H1 (cell line): ENCODE measurements around the gene YARS2. TPM values are rescaled to one million over a fixed set of nuclear protein-coding genes. Genes with fewer than 3 reads are reported as not detected.

Experiments
- ASH2L ChIP-seq: fragments of 200-600, 300-600 bp; sonication (generic); IDR thresholded peaks from one replicate; pipeline ENCODE4 v1.7.1; 2017; ENCODE audit warnings: low read length
- BACH1 ChIP-seq: IDR thresholded peaks from 2 replicates; pipeline ENCODE4 v1.6.1; 2012; ENCODE audit warnings: low read length, improper control_type of control experiment
- CHD1 ChIP-seq: IDR thresholded peaks from 2 replicates; pipeline ENCODE4 v1.6.1; 2012; ENCODE audit warnings: low read depth, low read length, improper control_type of control experiment
- EGR1 ChIP-seq: IDR thresholded peaks from 2 replicates; pipeline ENCODE4 v1.6.1; 2011; ENCODE audit warnings: low read depth, low read length, borderline replicate concordance
- EP300 ChIP-seq, 2 experiments: IDR thresholded peaks; 1 replicate in 1 of 2; 2 replicates in 1 of 2; pipeline ENCODE4 v1.6.1; 2011 to 2012; ENCODE audit warnings: low read depth in 2 of 2, low read length in 2 of 2, mild to moderate bottlenecking in 2 of 2, borderline replicate concordance in 1 of 2, inconsistent platforms in 1 of 2, moderate library complexity in 1 of 2
- GABPA ChIP-seq: IDR thresholded peaks from 2 replicates; pipeline ENCODE4 v1.6.1; 2011; ENCODE audit warnings: mild to moderate bottlenecking, low read length, moderate library complexity, borderline replicate concordance; ENCODE audit not compliant: insufficient read depth
- GTF2F1 ChIP-seq: IDR thresholded peaks from 2 replicates; pipeline ENCODE4 v1.6.1; 2012; ENCODE audit warnings: low read depth, low read length, improper control_type of control experiment, borderline replicate concordance
- JUN ChIP-seq: IDR thresholded peaks from 2 replicates; pipeline ENCODE4 v1.6.1; 2011; ENCODE audit warnings: low read depth, mild to moderate bottlenecking, improper control_type of control experiment, low read length
- JUND ChIP-seq: IDR thresholded peaks from 2 replicates; pipeline ENCODE4 v1.6.1; 2011; ENCODE audit warnings: mild to moderate bottlenecking, improper control_type of control experiment, low read length
- KDM1A ChIP-seq: fragments of 200-600, 300-600 bp; sonication (generic); IDR thresholded peaks from 2 replicates; pipeline ENCODE4 v1.7.1; 2016; ENCODE audit warnings: mild to moderate bottlenecking, low read length, borderline replicate concordance
- KDM4A ChIP-seq: IDR thresholded peaks from one replicate; pipeline ENCODE4 v1.7.1; 2012; ENCODE audit warnings: low read depth, mild to moderate bottlenecking, moderate library complexity, low read length, inconsistent platforms; ENCODE audit not compliant: severe bottlenecking
- KDM5A ChIP-seq: fragments of 200-600 bp; IDR thresholded peaks from 2 replicates; pipeline ENCODE4 v1.7.1; 2012; ENCODE audit warnings: mild to moderate bottlenecking, low read length, inconsistent platforms, mixed read lengths
- MAFK ChIP-seq: IDR thresholded peaks from 2 replicates; pipeline ENCODE4 v1.6.1; 2012; ENCODE audit warnings: low read depth, mild to moderate bottlenecking, improper control_type of control experiment, low read length
- SIN3A ChIP-seq, 2 experiments: IDR thresholded peaks in 1 of 2; conservative IDR thresholded peaks in 1 of 2; 2 replicates each; pipeline ENCODE4 v1.6.1; 2011 to 2012; ENCODE audit warnings: low read length in 2 of 2, improper control_type of control experiment in 1 of 2, low read depth in 1 of 2, mild to moderate bottlenecking in 1 of 2
- SIRT6 ChIP-seq: IDR thresholded peaks from one replicate; pipeline ENCODE4 v1.7.1; 2012; ENCODE audit warnings: low read length, inconsistent platforms
- SUZ12 ChIP-seq: fragments of 200-600 bp; sonication (generic); IDR thresholded peaks from 2 replicates; pipeline ENCODE4 v1.6.1; 2012; ENCODE audit warnings: mild to moderate bottlenecking, inconsistent platforms, low read length, moderate library complexity, mixed read lengths
- TBP ChIP-seq: IDR thresholded peaks from 2 replicates; pipeline ENCODE4 v1.6.1; 2011; ENCODE audit warnings: low read depth, low read length, improper control_type of control experiment
- TEAD4 ChIP-seq: IDR thresholded peaks from 2 replicates; pipeline ENCODE4 v1.6.1; 2012; ENCODE audit warnings: low read depth, low read length, inconsistent platforms, mixed read lengths
- ZNF274 ChIP-seq: IDR thresholded peaks from 2 replicates; pipeline ENCODE4 v1.7.0; 2012; ENCODE audit warnings: low read length, borderline replicate concordance; ENCODE audit errors: extremely low read depth
- polyA plus RNA-seq, 7 experiments: library from polyadenylated mRNA; depleted of rRNA in 3 of 7; stranded (reverse) in 5 of 7; unstranded in 2 of 7; fragments of >200 nt in 5 of 7; fragments of 200-250 nt in 2 of 7; gene quantifications; 1 replicate in 5 of 7; 2 replicates in 1 of 7; 4 replicates in 1 of 7; pipeline versions ENCODE4 v1.2.1 to v1.2.3, GENCODE V29; 2011 to 2013; ENCODE audit warnings: missing spikeins in 2 of 7, mixed read lengths in 2 of 7
- total RNA-seq: library from RNA; stranded (reverse); fragmentation: NEBNext Ultra II Directional; extraction: Animal tissue kit (Norgen Biotek cat#: 25700); gene quantifications from 2 replicates; pipeline ENCODE4 v1.2.1, GENCODE V29; 2021
- TF ChIP-seq, protein P1 (sequence below), 3 experiments: IDR thresholded peaks; 1 replicate in 2 of 3; 2 replicates in 1 of 3; pipeline versions ENCODE4 v1.5.1 to v1.6.1; 2011; ENCODE audit warnings: low read length in 3 of 3, mild to moderate bottlenecking in 3 of 3, inconsistent platforms in 2 of 3, low read depth in 1 of 3, moderate library complexity in 1 of 3; ENCODE audit not compliant: insufficient read depth in 1 of 3; ENCODE audit errors: control extremely low read depth in 1 of 3
- TF ChIP-seq, protein P2 (sequence below): IDR thresholded peaks from 2 replicates; pipeline ENCODE4 v1.6.1; 2012; ENCODE audit warnings: inconsistent platforms

YARS2 gene
- total and polyA plus RNA-seq, 2 of the 8 experiments (the other 6 are each of a cell fraction or from before 2014, with no cell fraction given): 29.9 to 41.4 TPM

DNA sequence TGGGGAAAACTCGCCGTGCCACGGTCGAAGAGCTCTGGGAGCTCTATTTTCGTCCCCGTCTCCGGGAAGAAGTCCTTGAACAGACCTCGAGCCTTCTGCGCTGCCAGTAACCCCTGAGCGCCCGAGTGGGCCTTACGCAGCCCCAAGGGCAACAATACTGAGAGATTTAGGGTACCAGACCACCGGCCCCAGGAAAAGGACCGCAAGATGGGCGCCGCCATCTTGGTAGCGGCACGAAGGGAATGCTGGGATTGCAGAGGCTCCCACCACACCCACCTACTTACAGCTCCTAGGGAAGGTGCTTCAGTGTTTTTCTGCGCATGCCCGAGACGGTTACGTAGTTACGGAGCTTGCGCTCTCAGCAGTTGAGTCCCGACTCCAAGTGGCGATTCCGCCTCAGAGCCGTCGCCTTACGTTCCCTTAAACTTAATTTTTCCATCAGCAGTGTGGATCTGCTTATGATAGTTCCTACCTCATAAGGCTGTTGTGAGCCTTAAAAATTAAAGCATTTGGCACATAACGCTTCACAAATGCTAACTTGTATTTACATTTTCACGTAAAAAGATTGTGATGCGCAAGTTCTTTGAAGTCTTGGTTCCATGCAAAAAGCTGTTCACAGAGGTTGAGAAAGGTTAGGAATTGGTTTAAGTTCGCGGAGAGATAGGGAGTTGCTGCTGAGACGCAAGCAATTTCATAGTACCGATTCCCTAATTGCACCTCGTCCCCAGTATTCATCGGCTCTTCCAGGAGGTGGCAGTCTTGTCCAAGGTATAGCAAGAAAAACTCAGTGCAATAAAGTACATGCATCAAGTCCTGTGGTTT lies at the start of gene YARS2 (continued):
- TF ChIP-seq, protein P1, sequence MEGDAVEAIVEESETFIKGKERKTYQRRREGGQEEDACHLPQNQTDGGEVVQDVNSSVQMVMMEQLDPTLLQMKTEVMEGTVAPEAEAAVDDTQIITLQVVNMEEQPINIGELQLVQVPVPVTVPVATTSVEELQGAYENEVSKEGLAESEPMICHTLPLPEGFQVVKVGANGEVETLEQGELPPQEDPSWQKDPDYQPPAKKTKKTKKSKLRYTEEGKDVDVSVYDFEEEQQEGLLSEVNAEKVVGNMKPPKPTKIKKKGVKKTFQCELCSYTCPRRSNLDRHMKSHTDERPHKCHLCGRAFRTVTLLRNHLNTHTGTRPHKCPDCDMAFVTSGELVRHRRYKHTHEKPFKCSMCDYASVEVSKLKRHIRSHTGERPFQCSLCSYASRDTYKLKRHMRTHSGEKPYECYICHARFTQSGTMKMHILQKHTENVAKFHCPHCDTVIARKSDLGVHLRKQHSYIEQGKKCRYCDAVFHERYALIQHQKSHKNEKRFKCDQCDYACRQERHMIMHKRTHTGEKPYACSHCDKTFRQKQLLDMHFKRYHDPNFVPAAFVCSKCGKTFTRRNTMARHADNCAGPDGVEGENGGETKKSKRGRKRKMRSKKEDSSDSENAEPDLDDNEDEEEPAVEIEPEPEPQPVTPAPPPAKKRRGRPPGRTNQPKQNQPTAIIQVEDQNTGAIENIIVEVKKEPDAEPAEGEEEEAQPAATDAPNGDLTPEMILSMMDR (IDR thresholded peaks at IDR 0.05; ENCODE audit: control extremely low read depth in 1 of 3, insufficient read depth in 1 of 3, low read depth in 1 of 3, low read length in 3 of 3): peak; percentile 35 to 89 (median 76)
- TF ChIP-seq KDM5A (peak; percentile 47), ZNF274 (no peak), JUND (no peak), MAFK (no peak; the same call in 1 of the 2 replicates), EP300 (IDR thresholded peaks at IDR 0.05; ENCODE audit: borderline replicate concordance in 1 of 2, low read depth in 2 of 2, low read length in 2 of 2) (no peak), GABPA (no peak), EGR1 (no peak), TEAD4 (0 out of 2 replicates have a peak, but pooled peaks have one; percentile 12), BACH1 (no peak), ASH2L (peak; percentile 97), SUZ12 (no peak), TBP (peak; percentile 87), SIRT6 (no peak), SIN3A (conservative IDR thresholded peaks at IDR 0.05 in 1 of 2, IDR thresholded peaks at IDR 0.05 in 1 of 2; ENCODE audit: low read depth in 1 of 2, low read length in 2 of 2) (no peak), GTF2F1 (peak; percentile 56; the same call in 1 of the 2 replicates), CHD1 (0 out of 2 replicates have a peak, but pooled peaks have one; percentile 41), KDM4A (peak; percentile 28), JUN (no peak), KDM1A (no peak)
- TF ChIP-seq, protein P2, sequence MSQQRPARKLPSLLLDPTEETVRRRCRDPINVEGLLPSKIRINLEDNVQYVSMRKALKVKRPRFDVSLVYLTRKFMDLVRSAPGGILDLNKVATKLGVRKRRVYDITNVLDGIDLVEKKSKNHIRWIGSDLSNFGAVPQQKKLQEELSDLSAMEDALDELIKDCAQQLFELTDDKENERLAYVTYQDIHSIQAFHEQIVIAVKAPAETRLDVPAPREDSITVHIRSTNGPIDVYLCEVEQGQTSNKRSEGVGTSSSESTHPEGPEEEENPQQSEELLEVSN: peak; percentile 21; the same call in 1 of the 2 replicates
